NB4 (cell line): Measurements from ENCODE around the gene GMDS.

ENCODE experiments used
- DNase-seq: peaks from one replicate; pipeline ENCODE4 v3.0.0; 2010; ENCODE audit warnings: low read depth
- H3K4me3 ChIP-seq: one replicate; pipeline ENCODE4 v1.5.1; 2011; ENCODE audit warnings: mild to moderate bottlenecking, low read depth, low read length, moderate library complexity
- MAX ChIP-seq: IDR thresholded peaks from 2 replicates; pipeline ENCODE4 v1.6.1; 2011; ENCODE audit warnings: low read depth, low read length
- MYC ChIP-seq: IDR thresholded peaks from 2 replicates; pipeline ENCODE4 v1.6.1; 2011; ENCODE audit warnings: low read depth, low read length
- POLR2A ChIP-seq: IDR thresholded peaks from 2 replicates; pipeline ENCODE4 v1.6.1; 2011; ENCODE audit warnings: mild to moderate bottlenecking; ENCODE audit not compliant: insufficient read length; ENCODE audit errors: extremely low read depth
- TF ChIP-seq, protein P1 (sequence below): IDR thresholded peaks from one replicate; pipeline ENCODE4 v1.5.1; 2012; ENCODE audit warnings: low read depth, low read length

Gene GMDS

DNA sequence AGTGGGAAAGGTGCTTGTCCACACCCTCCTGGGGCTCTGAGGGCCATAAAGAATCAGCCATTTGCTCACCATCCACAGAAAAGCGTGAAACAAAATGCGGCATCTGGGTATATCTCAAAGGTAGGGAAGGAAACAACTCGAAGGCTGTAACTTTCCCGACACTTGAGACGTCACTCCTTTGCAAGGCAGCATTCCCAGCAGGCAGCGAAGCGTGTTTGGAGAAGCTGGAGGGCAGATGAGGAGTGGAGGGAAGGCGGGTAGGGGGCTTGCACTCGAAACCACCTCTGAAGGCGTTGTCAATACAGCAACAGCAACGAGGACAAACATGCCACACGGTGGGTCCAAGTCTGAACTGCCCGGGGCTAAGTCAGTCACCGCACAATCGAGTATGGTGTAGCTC lies 537.3 kb downstream of the GMDS start:
- no peak for TF ChIP-seq POLR2A
- no peak for DNase-seq
- no peak overlapping the region for H3K4me3 ChIP-seq

DNA sequence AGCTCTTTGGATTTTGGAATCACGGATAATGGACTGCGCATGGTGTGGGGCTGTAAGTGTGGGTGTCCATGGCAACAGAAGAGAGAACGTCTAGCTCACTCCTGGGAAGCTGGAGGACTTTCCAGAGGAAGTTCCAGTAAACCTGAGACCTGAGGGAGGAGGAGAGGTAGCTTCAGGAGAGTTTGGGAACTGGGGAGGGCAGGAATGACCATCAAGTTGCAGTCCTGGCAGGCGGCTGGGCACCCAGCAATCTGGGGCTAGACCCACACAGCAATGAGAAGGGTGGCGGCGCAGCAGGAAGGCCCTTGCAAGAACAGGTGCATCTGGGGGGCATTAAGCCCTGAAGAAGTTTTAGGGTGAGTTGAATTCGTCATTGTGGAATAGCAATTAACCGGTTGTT lies 539.8 kb downstream of the GMDS start:
- H3K4me3 ChIP-seq: no peak overlapping the region
- TF ChIP-seq POLR2A: no peak
- TF ChIP-seq, protein P1, sequence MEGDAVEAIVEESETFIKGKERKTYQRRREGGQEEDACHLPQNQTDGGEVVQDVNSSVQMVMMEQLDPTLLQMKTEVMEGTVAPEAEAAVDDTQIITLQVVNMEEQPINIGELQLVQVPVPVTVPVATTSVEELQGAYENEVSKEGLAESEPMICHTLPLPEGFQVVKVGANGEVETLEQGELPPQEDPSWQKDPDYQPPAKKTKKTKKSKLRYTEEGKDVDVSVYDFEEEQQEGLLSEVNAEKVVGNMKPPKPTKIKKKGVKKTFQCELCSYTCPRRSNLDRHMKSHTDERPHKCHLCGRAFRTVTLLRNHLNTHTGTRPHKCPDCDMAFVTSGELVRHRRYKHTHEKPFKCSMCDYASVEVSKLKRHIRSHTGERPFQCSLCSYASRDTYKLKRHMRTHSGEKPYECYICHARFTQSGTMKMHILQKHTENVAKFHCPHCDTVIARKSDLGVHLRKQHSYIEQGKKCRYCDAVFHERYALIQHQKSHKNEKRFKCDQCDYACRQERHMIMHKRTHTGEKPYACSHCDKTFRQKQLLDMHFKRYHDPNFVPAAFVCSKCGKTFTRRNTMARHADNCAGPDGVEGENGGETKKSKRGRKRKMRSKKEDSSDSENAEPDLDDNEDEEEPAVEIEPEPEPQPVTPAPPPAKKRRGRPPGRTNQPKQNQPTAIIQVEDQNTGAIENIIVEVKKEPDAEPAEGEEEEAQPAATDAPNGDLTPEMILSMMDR: no peak
- TF ChIP-seq MYC: no peak
- no peak for TF ChIP-seq MAX
- no peak for DNase-seq

- TF ChIP-seq POLR2A (no peak), MYC (no peak)
- DNase-seq: no peak
- H3K4me3 ChIP-seq: no peak overlapping the region
Measured at GRCh38 chr6:1705183-1705582, 540.2 kb downstream of the GMDS start.

DNA sequence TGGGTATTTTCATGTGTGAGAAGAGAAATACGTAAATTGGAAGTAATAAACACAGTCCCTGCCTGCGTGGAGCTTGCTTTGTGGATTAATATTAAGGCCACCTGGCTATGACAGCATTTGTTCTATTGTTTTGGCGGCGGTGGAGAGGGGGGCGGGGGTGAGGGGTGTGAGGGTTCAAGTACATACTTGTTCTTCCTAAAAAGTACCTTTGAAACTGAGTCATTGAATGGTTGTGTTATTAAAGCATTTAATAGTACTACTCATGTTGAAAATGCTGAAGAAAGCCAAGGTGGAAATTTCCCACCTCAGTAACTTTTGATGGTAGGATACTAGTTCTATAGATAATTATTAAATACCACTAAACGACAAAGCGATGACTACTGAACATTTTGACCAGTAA lies 540.7 kb downstream of the GMDS start:
- TF ChIP-seq MAX (no peak), MYC (no peak), POLR2A (no peak)
- TF ChIP-seq, protein P1: no peak
- no peak overlapping the region for H3K4me3 ChIP-seq
- DNase-seq: no peak

- no peak for DNase-seq
- no peak overlapping the region for H3K4me3 ChIP-seq
- TF ChIP-seq, protein P1: no peak
- TF ChIP-seq POLR2A (no peak), MYC (no peak), MAX (no peak)
Measured at GRCh38 chr6:1703923-1704322, 541.5 kb downstream of the GMDS start.

GRCh38 chr6:1703091-1703855 lies 542.1 kb downstream of the GMDS start:
- TF ChIP-seq MAX: no peak
- TF ChIP-seq, protein P1: no peak
- no peak for TF ChIP-seq MYC
- TF ChIP-seq POLR2A: no peak
- no peak for DNase-seq
- H3K4me3 ChIP-seq: no peak overlapping the region

DNA sequence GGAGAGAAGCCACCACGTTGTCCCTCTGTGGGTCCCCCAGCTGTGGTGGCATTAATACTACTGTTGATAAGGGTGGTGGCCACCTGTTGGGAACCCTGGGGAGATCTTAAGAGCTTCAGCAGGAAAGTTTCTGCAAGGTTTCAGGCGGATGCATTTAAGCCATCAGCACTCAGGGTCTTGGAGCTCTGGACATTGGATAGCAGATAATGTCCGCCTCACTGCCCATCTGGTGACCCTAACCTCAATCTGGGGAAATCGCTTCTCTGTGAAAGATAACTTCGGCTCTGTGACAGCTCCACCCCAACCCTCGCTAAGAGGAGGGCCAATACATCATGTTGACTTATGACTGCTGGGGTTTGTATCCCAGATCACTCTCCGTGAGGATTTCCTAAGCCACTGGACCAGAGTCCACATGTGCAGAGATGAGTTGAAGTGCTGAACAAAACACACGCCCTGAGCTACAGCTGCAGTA lies 542.8 kb downstream of the GMDS start:
- no peak for DNase-seq
- TF ChIP-seq MAX (no peak), MYC (no peak), POLR2A (no peak)
- TF ChIP-seq, protein P1: no peak
- H3K4me3 ChIP-seq: no peak overlapping the region
